T-helper 1 cell treated with Interleukin-12 subunit alpha and Interleukin-12 subunit beta and Interleukin-4 antibody, amounts not matched to agents 30 μg/mL and 1 μg/mL, for 36 hours (primary cell): ENCODE measurements around the gene HDGFL1.

ENCODE experiments used
- H3K27ac Mint-ChIP-seq: one replicate; pipeline ENCODE4 v1.8.0; 2021; ENCODE audit warnings: mild to moderate bottlenecking, mixed read lengths
- H3K27me3 Mint-ChIP-seq: one replicate; pipeline ENCODE4 v1.8.0; 2021; ENCODE audit warnings: low read depth, mixed read lengths
- H3K36me3 Mint-ChIP-seq: one replicate; pipeline ENCODE4 v1.8.0; 2021; ENCODE audit warnings: low read depth, mixed read lengths
- H3K4me1 Mint-ChIP-seq: one replicate; pipeline ENCODE4 v1.8.0; 2021; ENCODE audit warnings: low read depth, mixed read lengths
- H3K4me3 Mint-ChIP-seq: one replicate; pipeline ENCODE4 v1.8.0; 2021; ENCODE audit warnings: mild to moderate bottlenecking, moderate library complexity, mixed read lengths
- H3K9me3 Mint-ChIP-seq: one replicate; pipeline ENCODE4 v1.8.0; 2021; ENCODE audit warnings: mixed read lengths

HDGFL1 gene

DNA sequence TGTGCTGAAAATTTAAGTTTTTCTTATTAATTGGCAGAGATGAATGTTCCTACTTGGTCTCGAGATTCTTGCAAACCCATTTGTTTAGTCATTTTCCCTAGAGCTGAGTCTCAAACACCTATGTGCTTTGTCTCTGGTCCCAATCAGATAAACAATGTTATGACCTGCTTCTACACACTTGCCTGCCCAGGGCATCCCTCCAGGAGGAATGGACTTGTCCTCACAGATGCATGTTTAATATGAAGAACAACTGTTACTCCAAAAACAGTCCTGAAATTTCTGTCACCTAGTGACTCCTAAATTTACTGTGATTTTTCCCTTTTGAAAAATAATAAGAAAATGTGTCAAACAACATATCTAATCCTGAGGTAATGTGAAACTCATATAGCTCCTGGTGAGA, 43.7 kb downstream of the HDGFL1 start:
- Mint-ChIP-seq H3K27ac (no peak overlapping the region), H3K27me3 (no peaks in the 10 kb centered on the region), H3K9me3 (no peaks in the 10 kb centered on the region), H3K4me3 (no peak overlapping the region), H3K4me1 (no peaks in the 10 kb centered on the region), H3K36me3 (no peaks in the 10 kb centered on the region)

DNA sequence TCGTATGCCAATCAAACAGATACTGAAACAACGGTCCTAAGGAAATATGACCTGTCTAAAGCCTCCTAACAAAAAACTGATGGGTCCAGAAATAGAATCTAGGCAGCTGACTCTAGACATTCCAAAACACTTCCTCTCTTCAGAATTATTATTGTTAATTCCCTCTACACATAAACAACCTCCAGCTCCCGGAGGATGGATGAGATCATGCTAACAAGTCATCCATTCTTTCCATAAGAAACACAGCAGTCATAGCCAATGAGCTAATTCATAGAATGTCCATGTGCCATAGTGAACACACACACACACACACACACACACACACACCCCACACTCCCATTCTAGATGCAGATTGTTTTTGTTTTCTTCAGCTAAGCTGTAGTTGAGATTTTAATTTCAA, 44.3 kb downstream of the HDGFL1 start:
- no peaks in the 10 kb centered on the region for H3K4me1 Mint-ChIP-seq
- H3K36me3 Mint-ChIP-seq, result no peaks in the 10 kb centered on the region
- H3K4me3 Mint-ChIP-seq, result no peak overlapping the region
- H3K27me3 Mint-ChIP-seq, result no peaks in the 10 kb centered on the region
- H3K27ac Mint-ChIP-seq, result no peak overlapping the region
- H3K9me3 Mint-ChIP-seq, result no peaks in the 10 kb centered on the region

DNA sequence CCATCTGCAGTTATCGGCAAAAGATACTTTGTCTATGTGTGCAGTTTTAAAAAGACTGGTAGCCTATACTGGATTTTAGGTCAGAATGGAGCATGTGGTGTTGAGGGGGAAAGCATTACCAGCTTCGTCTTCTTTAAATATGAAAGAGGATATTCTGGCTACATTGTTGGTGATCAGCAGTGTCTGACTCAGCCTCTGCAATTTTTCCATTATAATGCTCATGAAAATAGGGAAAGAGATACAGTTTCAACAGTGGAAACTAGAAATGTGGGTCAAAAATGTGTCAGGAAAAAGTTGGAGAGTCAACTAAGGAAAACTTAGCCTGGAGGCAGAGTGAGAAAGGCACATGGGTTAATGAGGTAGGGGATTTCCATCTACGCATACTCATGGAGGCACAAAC, 45.2 kb downstream of the HDGFL1 start:
- Mint-ChIP-seq H3K36me3 (no peaks in the 10 kb centered on the region), H3K27ac (no peak overlapping the region), H3K4me1 (no peaks in the 10 kb centered on the region), H3K9me3 (no peaks in the 10 kb centered on the region), H3K4me3 (no peak overlapping the region), H3K27me3 (no peaks in the 10 kb centered on the region)

DNA sequence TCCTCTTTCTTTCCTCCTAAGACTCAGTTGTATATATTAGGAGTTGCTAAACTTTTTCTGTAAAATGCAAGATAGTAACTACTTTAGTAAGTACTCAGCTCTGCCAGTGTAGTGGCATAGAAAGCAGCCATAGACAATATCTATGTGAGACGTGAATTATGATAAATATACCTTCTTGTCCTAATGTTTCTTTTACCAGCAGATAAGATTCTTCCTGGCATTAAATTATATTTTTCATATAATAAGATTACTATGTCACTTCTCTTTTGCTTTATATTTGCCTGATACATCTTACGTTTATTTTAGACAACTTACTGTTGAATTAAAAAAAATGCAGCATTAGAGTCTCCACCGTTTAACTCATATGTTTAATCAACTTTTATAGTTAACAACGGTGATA, 51.7 kb downstream of the HDGFL1 start:
- Mint-ChIP-seq H3K4me1 (no peaks in the 10 kb centered on the region), H3K36me3 (no peaks in the 10 kb centered on the region), H3K27ac (no peak overlapping the region), H3K27me3 (no peaks in the 10 kb centered on the region), H3K4me3 (no peak overlapping the region), H3K9me3 (no peaks in the 10 kb centered on the region)
